ENCODE results near the gene TGOLN2. TPM values are rescaled to one million over a fixed set of nuclear protein-coding genes. Genes with fewer than 3 reads are reported as not detected.
"Not testable (repeated sequence)": the region's sequence is repeated elsewhere in the genome, so short reads cannot be mapped to it uniquely, and the experiment has no call there.

The TGOLN2 gene
- total RNA-seq (2014; rRNA removed; shearing (Covaris generic)) = 43.7 and 55.3 TPM in 2 replicates

GRCh38 chr2:85327822-85328617 is at the start of gene TGOLN2:
TSS of gene TGOLN2 (minus strand) at chr2:85327989. CDS start at chr2:85327962, 27 bp downstream.
- peak; percentile 95 for DNase-seq (ENCODE audit: low read depth)

GRCh38 chr2:85377083-85377482 is 49.3 kb upstream of the TGOLN2 start:
- no peak for DNase-seq (ENCODE audit: low read depth)

GRCh38 chr2:85376291-85377065 is 48.7 kb upstream of the TGOLN2 start:
- DNase-seq (ENCODE audit: low read depth) = no peak

GRCh38 chr2:85371045-85371444 is 43.3 kb upstream of the TGOLN2 start:
- DNase-seq (ENCODE audit: low read depth) = no peak

- DNase-seq (ENCODE audit: low read depth) = peak; percentile 10
Observed at GRCh38 chr2:85369500-85369899, 41.7 kb upstream of the TGOLN2 start.

GRCh38 chr2:85368921-85369320 is 41.1 kb upstream of the TGOLN2 start:
- DNase-seq (ENCODE audit: low read depth) = no peak

- no peak for DNase-seq (ENCODE audit: low read depth)
Observed at GRCh38 chr2:85367180-85367579, 39.4 kb upstream of the TGOLN2 start.

- DNase-seq (ENCODE audit: low read depth) = not testable (repeated sequence)
Observed at GRCh38 chr2:85362653-85363387, 35.0 kb upstream of the TGOLN2 start.

- no peak for DNase-seq (ENCODE audit: low read depth)
Observed at GRCh38 chr2:85357736-85358135, 29.9 kb upstream of the TGOLN2 start.

- no peak for DNase-seq (ENCODE audit: low read depth)
Observed at GRCh38 chr2:85356186-85356585, 28.4 kb upstream of the TGOLN2 start.

GRCh38 chr2:85355521-85355920 is 27.7 kb upstream of the TGOLN2 start:
- no peak for DNase-seq (ENCODE audit: low read depth)

GRCh38 chr2:85355073-85355410 is 27.3 kb upstream of the TGOLN2 start:
- DNase-seq (ENCODE audit: low read depth) = no peak

GRCh38 chr2:85354286-85355072 is 26.7 kb upstream of the TGOLN2 start, which contains the start of the genes ELMOD3 and RETSAT:
TSS of gene ELMOD3 (plus strand) at chr2:85354769. CDS start at chr2:85357199, 2,430 bp downstream.
TSS of gene RETSAT (minus strand) at chr2:85354528. CDS start at chr2:85354507, 21 bp downstream.
- DNase-seq (ENCODE audit: low read depth) = peak; percentile 99

GRCh38 chr2:85353876-85354285 is 26.1 kb upstream of the TGOLN2 start:
- peak; percentile 28 for DNase-seq (ENCODE audit: low read depth)

GRCh38 chr2:85347599-85347998 is 19.8 kb upstream of the TGOLN2 start:
- no peak for DNase-seq (ENCODE audit: low read depth)

GRCh38 chr2:85344356-85344954 is 16.7 kb upstream of the TGOLN2 start:
- no peak for DNase-seq (ENCODE audit: low read depth)

GRCh38 chr2:85343207-85343895 is 15.6 kb upstream of the TGOLN2 start:
- not testable (repeated sequence) for DNase-seq (ENCODE audit: low read depth)

- DNase-seq (ENCODE audit: low read depth) = no peak
Observed at GRCh38 chr2:85342156-85342555, 14.4 kb upstream of the TGOLN2 start.

- DNase-seq (ENCODE audit: low read depth) = no peak
Observed at GRCh38 chr2:85341269-85342029, 13.7 kb upstream of the TGOLN2 start.

All from Daoy (cell line).